Measurements from ENCODE around the gene SLC10A3. TPM values are rescaled to one million over a fixed set of nuclear protein-coding genes. Genes with fewer than 3 reads are reported as not detected.

SLC10A3 gene, protein sequence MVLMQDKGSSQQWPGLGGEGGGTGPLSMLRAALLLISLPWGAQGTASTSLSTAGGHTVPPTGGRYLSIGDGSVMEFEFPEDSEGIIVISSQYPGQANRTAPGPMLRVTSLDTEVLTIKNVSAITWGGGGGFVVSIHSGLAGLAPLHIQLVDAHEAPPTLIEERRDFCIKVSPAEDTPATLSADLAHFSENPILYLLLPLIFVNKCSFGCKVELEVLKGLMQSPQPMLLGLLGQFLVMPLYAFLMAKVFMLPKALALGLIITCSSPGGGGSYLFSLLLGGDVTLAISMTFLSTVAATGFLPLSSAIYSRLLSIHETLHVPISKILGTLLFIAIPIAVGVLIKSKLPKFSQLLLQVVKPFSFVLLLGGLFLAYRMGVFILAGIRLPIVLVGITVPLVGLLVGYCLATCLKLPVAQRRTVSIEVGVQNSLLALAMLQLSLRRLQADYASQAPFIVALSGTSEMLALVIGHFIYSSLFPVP
- polyA plus RNA-seq (ENCODE audit: insufficient read length in 3 of 3) = 10 to 100 TPM; 15.9 to 18.3 (median 15.9) TPM

DNA sequence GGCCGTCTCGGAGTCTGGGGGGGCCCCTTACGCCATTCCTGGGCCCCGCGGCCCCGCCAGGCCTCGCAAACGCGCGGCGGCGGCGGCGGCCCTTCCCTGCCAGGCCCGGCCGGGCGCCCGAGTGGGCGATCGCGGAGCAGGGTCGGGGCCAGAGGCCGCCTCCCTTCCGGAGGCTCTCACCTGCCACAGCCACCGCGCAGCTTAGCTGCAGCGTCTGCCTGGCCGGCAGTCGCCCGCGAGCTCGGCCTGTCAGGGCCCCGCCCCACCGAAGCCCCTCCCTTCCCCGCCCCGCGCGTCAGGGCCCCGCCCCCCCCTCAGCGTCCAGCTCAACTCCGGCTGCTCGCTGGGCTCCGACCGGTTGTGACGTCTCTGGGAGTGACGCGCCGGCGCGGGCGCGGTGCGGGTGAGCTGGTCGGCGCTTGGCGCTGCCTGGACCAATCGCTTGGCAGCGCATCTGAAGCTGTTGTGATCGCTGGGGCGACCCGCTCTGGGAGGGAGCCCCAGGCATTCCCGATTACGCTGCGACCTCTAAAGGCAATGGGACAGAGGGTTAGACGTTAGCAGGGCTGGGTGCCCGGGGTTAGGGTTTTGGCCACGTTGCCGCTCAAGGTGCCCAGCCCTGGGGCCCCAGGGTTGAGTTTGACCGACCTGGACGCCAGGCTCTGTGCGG lies at the start of gene SLC10A3:
TSS of gene SLC10A3 (minus strand) at position 216 of the 670 bp plus-strand sequence. CDS start 1,689 bp downstream, outside the sequence.
- DNase-seq (ENCODE audit: low read depth in 3 of 3, low spot score in 2 of 3) = peak in 2 of 3 donors; percentile 78 to 79

DNA sequence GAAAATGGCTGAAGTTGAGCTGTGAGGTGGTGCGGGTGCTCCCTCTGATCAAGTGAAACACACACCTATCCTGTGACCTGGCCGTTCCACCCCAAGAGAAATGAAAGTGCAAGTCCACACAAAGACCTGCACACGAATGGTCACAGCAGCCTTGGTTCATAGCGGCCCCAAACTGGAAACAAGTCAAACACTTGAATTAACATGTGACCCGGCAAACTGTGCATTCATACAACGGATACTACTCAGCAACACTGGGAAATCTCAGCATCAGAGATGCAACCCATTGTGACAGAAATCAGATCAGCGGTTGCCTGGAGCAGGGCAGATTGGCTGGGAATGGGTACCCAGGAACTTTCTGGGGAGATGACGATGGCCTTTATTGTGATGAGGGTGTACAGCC lies 48.6 kb upstream of the SLC10A3 start:
- DNase-seq (ENCODE audit: low read depth in 3 of 3, low spot score in 2 of 3) = no peak

DNA sequence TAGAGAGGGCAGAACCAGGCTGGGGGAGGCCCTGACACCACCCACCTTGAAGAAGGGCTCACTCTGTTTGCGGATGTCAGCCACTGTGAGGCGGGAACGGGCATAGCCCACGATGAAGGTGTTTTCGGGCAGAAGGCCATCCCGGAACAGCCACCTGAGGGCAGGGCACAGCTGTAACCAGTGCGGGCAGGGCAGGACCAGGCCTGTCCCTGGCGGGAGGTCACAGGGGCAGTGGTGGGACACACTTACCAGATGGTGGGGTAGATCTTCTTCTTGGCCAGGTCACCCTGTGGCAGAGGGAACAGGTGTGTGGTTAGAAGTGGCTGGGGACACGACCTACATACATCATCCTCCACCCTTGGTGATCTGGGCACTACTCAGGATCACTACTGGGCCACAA lies 45.5 kb upstream of the SLC10A3 start:
- DNase-seq (ENCODE audit: low read depth in 3 of 3, low spot score in 2 of 3) = no peak

DNA sequence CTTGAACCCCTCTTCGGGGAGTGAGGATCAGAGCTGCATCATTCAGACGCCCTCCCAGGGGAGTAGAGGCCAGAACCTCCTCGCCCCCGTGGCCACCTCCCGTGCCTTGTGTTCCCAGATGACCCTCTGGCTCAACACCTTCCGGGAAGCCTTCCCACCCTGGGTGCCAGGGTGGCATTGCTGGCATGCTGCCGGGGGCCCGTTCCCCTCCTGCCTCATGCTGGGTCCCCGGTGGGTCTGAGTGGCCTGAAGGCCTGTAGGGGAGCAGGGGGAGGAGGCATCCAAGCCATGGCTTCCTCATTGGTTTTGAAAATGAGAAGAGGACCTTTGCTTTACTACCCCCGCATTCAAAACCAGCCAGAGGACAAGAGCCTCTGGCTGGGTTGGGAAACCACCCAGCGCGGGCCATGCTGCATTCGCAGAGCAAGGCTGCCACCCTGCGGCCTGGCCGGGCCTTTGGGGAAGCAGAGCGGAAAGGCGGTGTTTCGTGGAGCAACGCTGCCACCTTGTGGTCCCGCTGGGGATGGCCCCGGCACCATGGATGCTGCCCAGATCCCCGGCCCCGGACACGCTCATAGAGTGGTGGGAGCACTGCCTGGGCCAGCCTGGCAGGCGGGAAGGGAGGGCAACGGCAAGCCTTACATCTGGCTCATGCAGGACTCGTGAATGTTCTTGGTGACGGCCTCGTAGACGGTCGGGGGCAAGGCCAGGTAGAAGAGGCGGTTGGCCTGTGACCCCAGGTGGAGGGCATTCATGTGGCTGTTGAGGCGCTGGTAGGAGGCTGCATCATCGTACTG lies 44.3 kb upstream of the SLC10A3 start:
- no peak for DNase-seq (ENCODE audit: low read depth in 3 of 3, low spot score in 2 of 3)

DNA sequence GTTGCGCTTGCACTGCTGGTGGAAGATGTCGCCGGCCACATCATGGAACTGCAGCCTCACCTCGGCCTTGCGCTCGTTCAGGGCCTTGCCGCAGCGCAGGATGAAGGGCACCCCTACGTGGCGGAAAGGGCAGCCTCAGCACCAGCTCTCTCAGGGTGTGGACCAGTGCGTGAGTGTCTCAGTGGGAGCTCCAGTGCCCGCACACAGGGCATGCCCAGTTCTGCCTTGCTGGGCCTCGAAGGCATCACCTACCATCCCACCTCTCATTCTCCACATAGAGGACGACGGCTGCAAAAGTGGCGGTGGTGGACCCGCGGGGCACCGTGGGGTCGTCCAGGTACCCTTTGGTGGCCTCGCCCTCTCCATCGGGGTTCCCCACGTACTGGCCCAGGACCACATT lies 42.3 kb upstream of the SLC10A3 start:
- DNase-seq (ENCODE audit: low read depth in 3 of 3, low spot score in 2 of 3) = no peak

DNA sequence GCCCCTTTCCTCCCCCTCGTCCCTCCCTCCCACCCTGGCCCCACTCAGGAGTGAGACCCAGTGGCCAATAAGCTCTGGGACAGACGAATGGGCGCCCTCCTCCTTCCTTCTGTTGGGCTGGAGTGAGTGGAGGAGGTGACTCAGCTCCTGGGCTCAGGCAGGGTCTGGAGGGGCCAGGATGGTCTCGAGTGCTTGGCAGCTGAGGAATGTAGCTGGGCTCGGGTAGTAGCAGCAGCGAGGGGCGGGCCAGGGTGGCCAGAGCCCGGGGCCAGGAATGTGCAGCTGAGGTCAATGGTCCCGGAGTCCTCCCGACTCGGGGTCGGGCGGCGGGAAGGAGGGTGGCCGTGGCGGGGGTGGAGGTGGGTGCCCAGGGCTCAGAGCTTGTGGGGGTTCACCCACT lies 41.2 kb upstream of the SLC10A3 start:
- no peak for DNase-seq (ENCODE audit: low read depth in 3 of 3, low spot score in 2 of 3)

- no peak for DNase-seq (ENCODE audit: low read depth in 3 of 3, low spot score in 2 of 3)
Observed at GRCh38 chrX:154530286-154530685, 39.9 kb upstream of the SLC10A3 start.

GRCh38 chrX:154529206-154529612 lies 38.8 kb upstream of the SLC10A3 start:
- no peak for DNase-seq (ENCODE audit: low read depth in 3 of 3, low spot score in 2 of 3)

DNA sequence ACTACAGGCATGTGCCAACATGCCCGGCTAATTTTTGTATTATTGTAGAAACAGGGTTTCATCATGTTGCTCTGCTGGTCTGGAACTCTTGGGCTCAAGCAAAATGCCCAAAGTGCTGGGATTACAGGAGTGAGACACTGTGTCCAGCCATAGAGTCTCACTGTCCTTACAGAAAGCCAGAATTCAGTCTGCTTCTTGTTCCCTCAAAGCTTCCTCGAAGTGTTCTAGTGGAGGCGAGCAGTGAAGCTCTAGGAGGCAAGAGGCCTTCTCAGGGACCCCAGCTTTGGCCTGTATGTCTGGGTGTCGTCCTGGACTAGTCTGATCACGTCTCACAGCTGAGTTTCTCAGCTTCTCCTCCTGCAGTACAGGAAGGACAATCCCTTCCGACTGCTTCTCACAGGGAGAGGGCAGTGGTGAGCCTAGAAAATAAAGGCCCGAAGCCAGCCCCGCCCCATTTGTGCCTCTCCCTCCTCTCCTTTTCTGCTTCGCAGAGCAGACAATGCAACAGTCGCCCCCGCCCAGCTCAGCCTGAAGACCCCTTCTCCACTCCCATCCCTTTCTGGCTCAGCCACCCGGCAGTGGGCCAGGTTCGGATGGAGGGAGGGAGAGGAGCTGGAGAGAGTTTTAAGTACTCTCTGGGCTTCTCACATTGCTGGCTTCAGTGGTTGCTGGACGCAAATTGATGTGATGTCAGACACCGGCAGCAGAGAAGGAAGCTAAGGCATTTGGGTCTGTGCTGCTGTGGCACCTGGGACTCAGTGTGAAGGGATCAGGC lies 36.7 kb upstream of the SLC10A3 start:
- DNase-seq (ENCODE audit: low read depth in 3 of 3, low spot score in 2 of 3) = peak; percentile 57 to 64 (median 58)

GRCh38 chrX:154525606-154526490 lies 35.4 kb upstream of the SLC10A3 start:
- DNase-seq (ENCODE audit: low read depth in 3 of 3, low spot score in 2 of 3) = no peak

GRCh38 chrX:154519389-154519788 lies 29.0 kb upstream of the SLC10A3 start:
- no peak for DNase-seq (ENCODE audit: low read depth in 3 of 3, low spot score in 2 of 3)

DNA sequence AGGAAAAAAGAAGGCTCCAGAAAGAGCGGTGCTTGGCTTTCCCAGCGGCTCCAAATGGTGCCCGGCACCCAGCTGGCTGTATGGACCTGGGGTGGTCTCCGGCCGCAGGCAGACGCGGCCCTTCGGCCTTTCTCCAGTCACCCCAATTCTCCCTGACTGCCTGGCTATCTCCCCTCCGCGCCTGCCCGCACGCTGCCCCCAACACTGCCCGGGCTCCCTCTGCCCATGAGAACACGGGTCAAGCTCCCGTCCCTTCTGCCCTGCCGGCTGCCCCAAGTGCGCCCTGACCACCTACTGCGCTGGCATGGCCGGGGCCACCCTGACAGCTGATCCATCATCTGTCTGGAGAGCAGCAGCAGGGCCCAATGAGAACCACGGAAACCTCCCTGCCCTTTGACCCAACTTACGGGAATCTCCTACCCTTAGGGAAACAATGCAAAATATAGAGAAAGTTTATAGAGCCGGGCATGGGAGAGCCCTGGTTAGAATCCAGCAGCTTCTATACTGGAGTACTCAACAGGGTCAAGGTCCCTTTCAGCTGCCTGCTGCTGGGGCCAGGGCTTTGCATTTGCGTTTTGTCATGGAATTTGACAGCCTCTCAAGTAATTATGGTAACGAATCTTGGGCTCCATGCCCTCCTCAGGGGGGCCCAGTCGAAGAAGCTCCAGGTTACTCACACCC lies 26.8 kb upstream of the SLC10A3 start:
- no peak for DNase-seq (ENCODE audit: low read depth in 3 of 3, low spot score in 2 of 3)

GRCh38 chrX:154516656-154517100 lies 26.2 kb upstream of the SLC10A3 start:
- DNase-seq (ENCODE audit: low read depth in 3 of 3, low spot score in 2 of 3) = peak in 2 of 3 donors; percentile 56 to 62

DNA sequence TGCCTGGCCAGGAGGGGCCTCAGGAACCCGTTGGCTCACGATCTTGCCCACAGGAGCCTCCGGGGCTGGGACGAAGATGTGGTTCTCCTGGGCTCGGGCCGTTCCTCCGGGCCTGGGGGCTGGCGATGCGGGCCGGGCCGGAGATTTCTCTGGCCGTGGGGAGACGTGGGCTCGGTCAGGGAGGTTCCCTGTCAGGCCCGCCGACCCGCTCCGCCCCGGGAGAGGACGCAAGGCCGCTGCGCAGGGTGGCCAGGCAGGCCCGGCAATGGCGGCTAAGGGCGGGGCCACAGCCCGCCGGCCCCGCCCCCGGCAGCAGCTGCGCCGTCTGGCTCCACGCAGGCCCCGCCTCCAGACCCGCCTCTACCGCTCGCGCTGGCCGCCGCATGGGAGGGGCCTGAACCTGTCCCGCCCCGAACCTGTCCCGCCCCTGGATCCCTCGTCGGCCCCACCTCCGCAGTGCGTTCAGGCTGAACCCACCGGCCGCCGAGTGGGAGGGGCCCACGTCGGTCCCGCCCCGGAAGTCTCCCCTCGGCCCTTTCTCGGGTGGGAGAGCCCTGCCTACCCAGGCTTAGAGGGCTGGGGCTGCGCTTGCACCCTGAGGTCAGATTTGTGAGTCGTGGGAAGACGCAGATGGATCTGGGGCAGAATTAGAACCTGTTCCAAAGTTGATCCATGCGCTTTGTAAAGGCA lies 25.7 kb upstream of the SLC10A3 start, which contains the start of gene FAM3A:
TSS of gene FAM3A (minus strand) at position 267 of the 690 bp plus-strand sequence. CDS start 460 bp downstream, outside the sequence.
- DNase-seq (ENCODE audit: low read depth in 3 of 3, low spot score in 2 of 3) = peak; percentile 36 to 73 (median 68)

GRCh38 chrX:154515090-154515965 lies 24.9 kb upstream of the SLC10A3 start:
- DNase-seq (ENCODE audit: low read depth in 3 of 3, low spot score in 2 of 3) = no peak

- no peak for DNase-seq (ENCODE audit: low read depth in 3 of 3, low spot score in 2 of 3)
Observed at GRCh38 chrX:154513716-154514115, 23.3 kb upstream of the SLC10A3 start.

Data from right renal cortex interstitium (tissue), 3 donors.